ENCODE data around the gene CDC42EP4. TPM values are rescaled to one million over a fixed set of nuclear protein-coding genes. Genes with fewer than 3 reads are reported as not detected.

CDC42EP4 gene
- total RNA-seq, 1 donor from 2014 or later, result 115 TPM

DNA sequence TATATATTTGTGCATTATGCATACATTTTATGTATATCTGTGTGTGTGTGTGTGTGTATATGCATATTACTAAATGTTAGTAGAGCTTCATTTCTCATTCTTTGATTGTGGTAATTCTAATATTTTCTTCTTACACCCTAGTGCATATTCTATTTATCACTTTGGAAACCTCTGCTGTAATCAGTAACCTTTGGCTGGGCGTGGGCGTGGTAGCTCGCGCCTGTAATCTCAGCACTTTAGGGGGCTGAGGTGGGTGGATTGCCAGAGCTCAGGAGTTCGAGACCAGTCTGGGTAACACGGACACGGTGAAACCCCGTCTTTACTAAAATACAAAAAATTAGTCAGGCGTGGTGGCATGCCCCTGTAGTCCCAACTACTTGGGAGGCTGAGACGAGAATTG is 77.1 kb downstream of the CDC42EP4 start:
- no peak for DNase-seq (ENCODE audit: low read depth)

More for the DNA sequence above, 77.1 kb downstream of the CDC42EP4 start:
- TF ChIP-seq, protein P1, sequence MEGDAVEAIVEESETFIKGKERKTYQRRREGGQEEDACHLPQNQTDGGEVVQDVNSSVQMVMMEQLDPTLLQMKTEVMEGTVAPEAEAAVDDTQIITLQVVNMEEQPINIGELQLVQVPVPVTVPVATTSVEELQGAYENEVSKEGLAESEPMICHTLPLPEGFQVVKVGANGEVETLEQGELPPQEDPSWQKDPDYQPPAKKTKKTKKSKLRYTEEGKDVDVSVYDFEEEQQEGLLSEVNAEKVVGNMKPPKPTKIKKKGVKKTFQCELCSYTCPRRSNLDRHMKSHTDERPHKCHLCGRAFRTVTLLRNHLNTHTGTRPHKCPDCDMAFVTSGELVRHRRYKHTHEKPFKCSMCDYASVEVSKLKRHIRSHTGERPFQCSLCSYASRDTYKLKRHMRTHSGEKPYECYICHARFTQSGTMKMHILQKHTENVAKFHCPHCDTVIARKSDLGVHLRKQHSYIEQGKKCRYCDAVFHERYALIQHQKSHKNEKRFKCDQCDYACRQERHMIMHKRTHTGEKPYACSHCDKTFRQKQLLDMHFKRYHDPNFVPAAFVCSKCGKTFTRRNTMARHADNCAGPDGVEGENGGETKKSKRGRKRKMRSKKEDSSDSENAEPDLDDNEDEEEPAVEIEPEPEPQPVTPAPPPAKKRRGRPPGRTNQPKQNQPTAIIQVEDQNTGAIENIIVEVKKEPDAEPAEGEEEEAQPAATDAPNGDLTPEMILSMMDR (conservative IDR thresholded peaks at IDR 0.05; ENCODE audit: low read depth, low read length), result no peak
- H3K4me3 ChIP-seq (ENCODE audit: low read depth, low read length), result no peak overlapping the region

Other genes with a start within 250 kb of the CDC42EP4 start
- 8.4 and 12.6 TPM in 2 replicates for gene SLC39A11, start 219.3 kb downstream of the CDC42EP4 start, total RNA-seq
- under 0.01 TPM in 1 of 2 replicates, not detected in the other for gene SSTR2, start 147.0 kb downstream of the CDC42EP4 start, total RNA-seq
- gene COG1, start 118.9 kb downstream of the CDC42EP4 start, total RNA-seq, result 11.6 and 19.6 TPM in 2 replicates
- not detected in 2 replicates for gene CPSF4L, start 50.1 kb downstream of the CDC42EP4 start, total RNA-seq